ENCODE data around the gene TAF12.
"Not testable (repeated sequence)": the region's sequence is repeated elsewhere in the genome, so short reads cannot be mapped to it uniquely, and the experiment has no call there.

Gene TAF12

GRCh38 chr1:28580722-28581530, 61.9 kb downstream of the TAF12 start:
- FAIRE-seq: no peak

- no peak for FAIRE-seq
These were observed 63.5 kb downstream of the TAF12 start for GRCh38 chr1:28579401-28579800.

- no peak for FAIRE-seq
These were observed 64.1 kb downstream of the TAF12 start for GRCh38 chr1:28578696-28579218.

- no peak for FAIRE-seq
These were observed 64.9 kb downstream of the TAF12 start for GRCh38 chr1:28577738-28578536.

GRCh38 chr1:28577052-28577678, 65.7 kb downstream of the TAF12 start:
- FAIRE-seq: no peak

GRCh38 chr1:28573564-28573963, 69.3 kb downstream of the TAF12 start:
- no peak for FAIRE-seq

GRCh38 chr1:28572891-28573290, 70.0 kb downstream of the TAF12 start:
- not testable (repeated sequence) for FAIRE-seq

- no peak for FAIRE-seq
These were observed 71.0 kb downstream of the TAF12 start for GRCh38 chr1:28571911-28572310.

- FAIRE-seq: no peak
These were observed 75.9 kb downstream of the TAF12 start for GRCh38 chr1:28566931-28567330.

GRCh38 chr1:28565726-28566125, 77.1 kb downstream of the TAF12 start:
- no peak for FAIRE-seq

GRCh38 chr1:28565040-28565439, 77.8 kb downstream of the TAF12 start:
- no peak for FAIRE-seq

GRCh38 chr1:28564310-28564709, 78.6 kb downstream of the TAF12 start:
- no peak for FAIRE-seq

- no peak for FAIRE-seq
These were observed 82.0 kb downstream of the TAF12 start for GRCh38 chr1:28560886-28561285.

All from A204.1 (cell line).